Stimulated activated CD8-positive, alpha-beta memory T cell treated with anti-CD3 and anti-CD28 coated beads, Interleukin-7, amount 100 ng/mL, for 24 hours (primary cell): ENCODE data around the gene PTPRT.
"Not testable (repeated sequence)": the region's sequence is repeated elsewhere in the genome, so short reads cannot be mapped to it uniquely, and the experiment has no call there.

ENCODE experiments used
- DNase-seq: peaks from one replicate; pipeline ENCODE4 v3.0.0-alpha.2; 2020; ENCODE audit warnings: low read depth

PTPRT gene

DNA sequence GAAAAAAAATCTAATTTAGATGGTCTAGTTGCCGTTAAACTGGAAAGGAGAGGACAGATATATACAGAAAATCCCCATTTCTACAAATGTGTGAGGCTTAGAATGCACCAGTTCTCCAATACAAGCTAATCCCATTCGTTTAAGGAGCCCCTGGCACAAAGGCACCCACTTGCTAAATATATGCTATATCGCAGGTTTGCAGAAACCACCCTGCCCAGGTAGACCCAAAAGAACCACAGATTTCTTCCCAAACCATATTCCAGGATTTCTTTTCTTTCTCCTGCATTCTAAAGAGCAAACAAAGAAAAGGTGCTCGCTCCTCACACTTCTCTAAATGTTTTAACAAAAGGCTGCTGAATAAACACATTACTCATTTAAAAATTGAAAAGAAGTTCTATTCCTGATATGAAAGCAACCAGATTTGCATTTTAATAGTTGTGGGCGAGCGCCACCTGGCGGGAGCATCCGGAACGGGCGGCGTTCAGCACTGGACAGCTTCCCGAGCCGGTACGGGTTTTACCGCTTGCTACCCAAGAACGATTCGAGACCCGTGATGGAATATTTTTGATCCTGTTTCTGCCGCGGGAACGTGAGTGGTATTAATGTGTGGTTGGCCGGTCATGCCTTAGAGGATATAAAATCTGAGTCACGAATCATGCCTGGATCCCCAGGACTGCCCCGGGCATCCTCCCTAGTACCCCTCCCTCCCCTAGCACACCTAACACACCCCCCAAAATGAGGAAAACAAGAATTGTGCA, 2.1 kb downstream of the PTPRT start:
- DNase-seq = peak; percentile 36

- no peak for DNase-seq
Observed at GRCh38 chr20:43186312-43186711, 3.4 kb downstream of the PTPRT start.

- DNase-seq = no peak
Observed at GRCh38 chr20:43185901-43186300, 3.8 kb downstream of the PTPRT start.

GRCh38 chr20:43183536-43184070, 6.1 kb downstream of the PTPRT start:
- no peak for DNase-seq

GRCh38 chr20:43178080-43178479, 11.6 kb downstream of the PTPRT start:
- DNase-seq = no peak

- no peak for DNase-seq
Observed at GRCh38 chr20:43176726-43177125, 13.0 kb downstream of the PTPRT start.

GRCh38 chr20:43171930-43172329, 17.8 kb downstream of the PTPRT start:
- no peak for DNase-seq

DNA sequence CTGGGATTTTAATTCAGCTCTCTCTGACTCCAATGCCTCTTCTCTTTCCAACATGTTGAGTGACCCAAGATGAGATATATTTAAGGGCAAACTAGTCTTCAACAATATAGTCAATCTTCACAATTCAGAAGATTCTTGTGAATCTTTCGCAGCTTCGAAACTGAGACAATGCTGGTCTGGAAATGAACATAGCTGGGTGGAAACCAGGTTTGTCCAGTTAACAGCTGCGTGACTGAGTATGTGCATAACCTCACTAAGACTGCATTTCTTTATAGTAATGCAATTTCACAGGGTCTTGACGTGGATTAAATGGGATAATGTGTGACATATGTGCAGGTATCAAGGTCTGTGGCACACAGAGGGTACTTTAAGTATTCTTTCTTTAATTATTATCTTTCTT, 18.9 kb downstream of the PTPRT start:
- no peak for DNase-seq

DNA sequence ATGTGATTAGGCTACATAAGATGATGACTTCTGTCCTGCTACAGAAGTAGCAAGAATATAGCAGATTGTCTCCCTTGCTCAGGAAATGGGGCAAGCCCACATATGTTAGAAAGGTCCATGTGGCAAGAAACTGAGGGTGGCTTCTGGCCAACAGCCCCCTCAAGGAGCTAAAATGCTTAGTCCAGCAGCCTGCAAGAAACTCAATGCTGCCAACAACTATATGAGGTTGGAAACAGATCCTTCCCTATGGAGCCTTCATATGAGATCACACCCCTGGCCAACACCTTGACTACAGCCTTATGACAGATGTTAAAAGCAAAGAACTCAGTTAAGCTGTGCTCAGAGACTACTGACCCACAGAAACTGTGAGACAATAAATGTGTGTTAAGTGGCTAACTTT, 22.1 kb downstream of the PTPRT start:
- no peak for DNase-seq

DNA sequence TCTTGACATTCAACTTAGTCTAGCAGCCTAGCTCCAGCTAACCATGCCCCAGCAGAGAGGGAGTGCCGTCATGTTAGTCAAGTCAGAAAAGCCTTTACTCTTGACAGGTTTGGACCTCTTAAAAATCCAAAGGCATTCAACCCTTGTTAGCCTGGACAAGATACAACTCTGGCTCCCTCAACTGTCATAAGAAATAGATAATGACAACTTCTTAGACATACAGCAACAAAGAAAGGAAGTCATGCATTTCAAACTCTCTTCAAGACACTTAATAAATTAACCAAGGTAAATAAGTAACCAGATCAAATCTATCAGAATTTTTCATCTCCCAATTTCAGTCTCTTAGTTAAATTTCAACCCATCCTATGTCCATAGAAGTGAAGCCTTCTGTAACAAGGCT, 22.7 kb downstream of the PTPRT start:
- DNase-seq = no peak

DNA sequence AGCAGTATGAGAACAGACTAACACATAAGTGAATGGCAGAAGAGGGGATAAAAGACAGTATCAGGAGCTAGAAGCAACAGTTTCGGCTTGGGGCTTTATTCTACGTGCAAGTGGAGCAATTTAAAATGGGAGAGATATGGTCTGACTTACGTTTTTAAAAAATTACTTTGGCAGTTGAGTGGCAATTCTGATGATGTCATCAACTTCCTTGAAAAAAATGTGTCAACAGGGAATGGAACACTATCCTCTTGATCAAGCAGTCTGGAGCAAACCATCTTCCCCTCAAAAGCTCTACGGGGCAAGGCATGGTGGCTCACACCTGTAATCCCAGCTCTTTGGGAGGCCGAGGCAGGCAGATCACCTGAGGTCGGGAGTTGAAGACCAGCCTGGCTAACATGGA, 24.1 kb downstream of the PTPRT start:
- DNase-seq = no peak

DNA sequence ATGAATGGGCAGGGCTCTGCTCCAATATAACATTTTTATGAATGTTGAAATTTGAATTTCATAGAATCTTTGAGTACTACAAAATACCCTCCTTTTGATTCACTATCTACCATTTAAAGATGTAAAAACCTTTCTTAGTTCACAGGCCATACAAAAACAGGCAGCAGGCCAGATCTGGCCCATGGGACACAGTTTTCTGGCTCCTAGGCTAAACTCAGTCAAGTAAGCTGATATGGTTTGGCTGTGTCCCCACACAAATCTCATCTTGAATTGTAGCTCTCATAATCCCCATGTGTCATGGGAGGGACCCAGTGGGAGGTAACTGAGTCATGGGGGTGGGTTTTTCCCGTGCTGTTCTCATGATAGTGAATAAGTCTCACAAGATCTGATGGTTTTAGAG, 25.0 kb downstream of the PTPRT start:
- DNase-seq = not testable (repeated sequence)

DNA sequence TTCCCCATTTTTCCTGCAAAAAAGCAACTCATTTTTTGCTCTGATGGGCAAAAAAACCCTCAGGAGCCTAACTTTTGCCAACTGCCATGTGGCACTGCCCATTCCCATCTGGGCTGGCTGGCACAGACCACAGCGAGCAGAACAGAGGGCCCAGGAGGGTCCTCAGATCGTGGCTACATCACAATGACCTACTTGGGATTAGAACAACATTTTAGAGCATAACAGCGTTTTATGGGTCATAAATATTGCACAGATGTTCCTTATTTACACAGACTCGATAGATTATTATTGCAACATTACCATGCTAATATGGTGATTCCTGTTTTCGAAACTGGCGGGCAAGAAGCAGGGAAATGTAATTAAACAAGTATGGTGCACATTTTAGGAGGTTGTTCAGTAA, 28.0 kb downstream of the PTPRT start:
- no peak for DNase-seq

- no peak for DNase-seq
Observed at GRCh38 chr20:43160941-43161340, 28.8 kb downstream of the PTPRT start.

- DNase-seq = no peak
Observed at GRCh38 chr20:43159994-43160393, 29.7 kb downstream of the PTPRT start.

GRCh38 chr20:43155366-43156100, 34.2 kb downstream of the PTPRT start:
- DNase-seq = no peak

GRCh38 chr20:43151901-43152300, 37.8 kb downstream of the PTPRT start:
- no peak for DNase-seq

GRCh38 chr20:43151256-43151655, 38.5 kb downstream of the PTPRT start:
- no peak for DNase-seq

GRCh38 chr20:43140726-43141125, 49.0 kb downstream of the PTPRT start:
- no peak for DNase-seq

DNA sequence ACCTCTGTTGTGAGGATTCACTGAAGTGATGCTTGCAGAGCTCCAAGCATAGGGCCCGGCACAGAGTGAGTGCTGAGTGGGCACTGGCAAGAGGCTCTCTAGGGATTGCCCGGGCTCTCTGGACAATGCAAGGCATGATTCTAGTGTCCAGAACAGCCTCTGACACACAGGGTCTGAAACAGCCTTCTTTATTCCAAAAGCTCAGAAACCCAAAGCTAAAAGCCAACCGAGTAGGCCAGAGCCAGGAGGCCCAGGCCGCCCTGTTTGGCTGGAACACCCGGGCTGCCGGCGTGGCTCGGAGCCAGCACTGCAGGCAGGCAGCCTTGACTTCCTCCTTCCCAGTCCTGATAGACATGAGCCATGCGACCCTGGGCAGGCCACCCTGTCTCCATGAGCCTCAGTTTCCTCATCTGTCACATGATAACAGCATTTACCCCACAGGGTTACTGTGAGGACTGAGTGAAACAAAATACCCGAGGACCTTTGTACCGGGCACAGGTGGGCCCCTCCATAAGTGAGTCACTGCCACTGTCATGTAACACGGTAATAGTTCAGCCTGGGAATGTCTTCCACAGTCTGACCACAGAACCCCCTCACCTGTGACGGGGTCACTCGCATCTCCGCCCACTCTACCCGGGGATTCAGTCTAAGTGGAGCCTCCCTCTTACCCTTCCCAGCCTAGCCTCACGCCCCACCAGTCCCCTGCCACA, 51.5 kb downstream of the PTPRT start:
- DNase-seq = no peak

DNA sequence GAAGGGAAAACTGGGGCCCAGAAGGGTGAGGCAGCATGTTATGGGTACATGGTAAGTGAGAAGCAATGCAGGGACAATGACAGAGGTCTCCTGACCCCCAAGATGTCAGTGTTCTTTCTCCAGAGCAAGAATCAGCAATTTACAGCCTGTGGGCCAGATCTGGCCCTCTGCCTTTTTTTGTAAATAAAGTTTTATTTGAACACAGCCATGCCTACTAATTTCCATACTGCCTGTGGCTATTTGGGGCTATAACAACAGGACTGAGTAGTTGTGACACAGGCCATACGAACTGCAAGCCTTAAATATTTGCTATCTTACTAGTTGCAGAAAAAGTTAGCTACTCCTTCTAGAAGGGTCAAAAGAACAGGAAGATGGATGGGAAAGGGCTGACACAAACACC, 52.5 kb downstream of the PTPRT start:
- DNase-seq = no peak

- DNase-seq = no peak
Observed at GRCh38 chr20:43124241-43124640, 65.5 kb downstream of the PTPRT start.

GRCh38 chr20:43123180-43123579, 66.5 kb downstream of the PTPRT start:
- DNase-seq = no peak
